Stimulated activated CD8-positive, alpha-beta memory T cell treated with anti-CD3 and anti-CD28 coated beads, Interleukin-4, amount 100 ng/mL, for 48 hours (primary cell): Measurements from ENCODE around the gene CCDC152.

ENCODE experiments used
- DNase-seq: peaks from one replicate; pipeline ENCODE4 v3.0.0-alpha.2; 2020

Gene CCDC152

DNA sequence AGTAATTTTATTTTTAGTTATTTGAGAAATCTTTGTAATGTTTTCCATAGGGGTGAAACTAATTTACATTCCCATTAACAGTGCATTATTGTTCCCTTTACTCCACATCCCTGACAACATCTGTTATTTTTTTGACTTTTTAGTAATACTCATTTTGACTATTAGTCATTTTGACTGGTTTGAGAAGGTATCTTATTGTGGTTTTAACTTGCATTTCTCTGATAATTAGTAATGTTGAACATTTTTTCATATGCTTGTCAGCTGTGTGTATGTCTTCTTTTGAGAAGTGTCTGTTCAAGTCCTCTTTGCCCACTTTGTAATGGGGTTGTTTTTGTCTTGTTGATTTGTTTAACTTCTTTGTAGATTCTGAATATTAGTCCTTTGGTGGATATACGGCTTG, 27.5 kb downstream of the CCDC152 start:
- no peak for DNase-seq

DNA sequence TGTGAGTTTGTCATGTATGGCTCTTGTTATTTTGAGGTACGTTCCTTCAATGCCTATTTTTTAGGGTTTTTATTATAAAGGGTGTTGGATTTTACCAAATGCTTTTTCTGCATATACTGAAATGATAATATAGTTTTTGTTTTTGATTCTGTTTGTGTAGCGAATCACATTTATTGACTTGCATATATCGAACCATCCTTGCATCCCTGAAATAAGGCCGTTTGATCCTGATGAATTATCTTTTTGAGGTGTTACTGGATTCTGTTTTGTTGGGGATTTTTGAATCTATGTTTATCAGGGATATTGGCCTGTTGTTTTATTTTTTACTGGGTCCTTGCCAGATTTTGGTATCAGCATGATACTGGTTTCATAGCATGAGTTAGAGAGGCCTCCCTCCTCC, 29.1 kb downstream of the CCDC152 start:
- DNase-seq, result no peak

DNA sequence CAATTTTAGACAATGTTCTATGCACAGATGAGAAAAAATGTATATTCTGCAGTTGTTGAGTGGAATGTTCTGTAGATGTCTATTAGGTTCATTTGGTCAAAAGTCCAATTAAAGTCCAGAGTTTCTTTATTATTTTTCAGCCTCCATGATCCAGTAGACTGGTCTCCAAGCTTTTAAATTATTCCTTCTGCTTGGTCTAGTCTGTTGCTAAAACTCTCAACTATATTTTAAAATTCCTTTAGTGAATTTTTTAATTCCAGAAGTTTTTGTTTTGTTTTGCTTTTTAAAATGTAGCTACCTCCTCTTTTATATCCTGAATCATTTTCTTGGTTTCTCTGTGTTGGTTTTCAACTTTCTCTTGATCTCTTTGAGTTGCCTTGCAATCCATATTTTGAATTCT, 30.5 kb downstream of the CCDC152 start:
- DNase-seq, result no peak

DNA sequence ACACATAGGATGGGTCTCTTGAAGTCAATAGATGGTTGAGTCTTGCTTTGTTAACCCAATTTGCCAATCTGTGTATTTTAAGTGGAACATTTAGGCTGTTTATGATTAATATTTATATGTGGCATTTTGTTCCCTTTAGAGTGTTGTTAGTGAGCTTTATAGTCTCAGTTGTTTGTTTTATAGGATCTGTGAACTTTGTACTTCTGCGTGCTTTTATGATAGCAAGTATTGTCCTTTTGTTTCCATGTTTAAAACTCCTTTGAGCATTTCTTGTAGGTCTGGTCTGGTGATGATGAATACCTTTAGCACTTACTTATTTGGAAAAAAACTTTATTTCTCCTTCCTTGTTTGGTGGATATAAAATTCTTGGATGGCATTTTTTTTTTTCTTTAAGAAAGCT, 31.2 kb downstream of the CCDC152 start:
- DNase-seq, result no peak

DNA sequence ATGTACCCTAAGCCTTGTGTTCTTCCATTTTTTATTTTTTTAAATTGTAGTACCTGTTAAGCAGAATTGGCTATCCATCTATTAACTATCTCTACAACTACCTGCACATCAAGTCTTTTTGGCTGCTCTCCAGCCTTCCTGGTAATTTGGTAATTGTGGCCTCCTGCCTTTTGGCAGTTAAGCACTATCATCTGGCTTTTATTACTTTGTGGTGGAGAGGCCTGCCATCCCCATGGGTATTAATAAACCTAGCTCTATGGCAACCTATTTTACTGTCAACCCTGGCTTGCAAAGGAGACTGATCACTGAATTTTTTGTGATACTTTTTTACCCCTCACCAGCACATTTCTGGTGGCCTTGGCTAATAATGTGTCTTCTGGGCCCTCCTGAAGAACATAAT, 34.5 kb downstream of the CCDC152 start:
- no peak for DNase-seq

DNA sequence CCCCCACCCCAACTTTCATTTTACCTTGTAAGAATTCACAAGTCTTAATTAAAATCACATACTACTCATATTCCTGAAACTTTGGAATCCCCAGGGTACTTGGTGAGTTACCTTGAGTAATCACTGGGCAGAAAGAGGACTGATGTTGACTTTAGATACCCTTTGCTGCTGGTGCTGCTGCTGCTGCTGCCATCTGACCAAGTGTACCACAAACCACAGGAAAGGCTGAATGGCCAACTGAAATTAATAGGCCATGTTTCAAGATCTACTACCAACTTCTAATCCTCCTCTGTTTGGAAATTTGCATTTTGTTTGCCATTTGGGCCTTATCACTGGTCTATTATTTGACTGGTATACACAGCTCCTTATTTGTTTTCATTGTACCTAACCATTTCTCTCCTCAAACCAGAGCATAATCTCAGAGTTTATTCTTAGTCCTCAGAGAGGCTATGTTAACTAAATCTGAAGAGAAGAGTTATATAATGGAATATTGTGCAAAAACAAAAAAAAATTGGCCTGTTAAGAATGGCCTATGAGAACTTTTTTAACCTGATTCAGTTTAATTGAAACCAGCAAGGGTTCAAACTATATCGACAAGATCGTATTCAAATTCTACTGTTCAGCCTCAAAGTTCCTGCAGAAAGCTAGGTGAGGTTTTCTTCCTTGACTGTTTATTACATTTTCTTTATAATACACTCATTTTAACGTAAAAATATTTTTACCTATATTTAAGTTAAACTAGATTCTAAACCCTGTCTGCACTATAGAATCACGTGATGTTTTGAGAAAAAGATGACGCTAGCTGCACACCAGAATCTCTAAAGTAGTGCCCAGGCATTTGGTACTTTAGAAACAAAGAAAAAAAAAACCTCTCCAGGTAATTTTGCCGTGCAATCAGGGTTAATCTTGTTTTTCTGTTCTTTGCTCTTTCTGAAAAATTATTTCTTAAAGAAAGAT, 41.9 kb downstream of the CCDC152 start:
- no peak for DNase-seq

DNA sequence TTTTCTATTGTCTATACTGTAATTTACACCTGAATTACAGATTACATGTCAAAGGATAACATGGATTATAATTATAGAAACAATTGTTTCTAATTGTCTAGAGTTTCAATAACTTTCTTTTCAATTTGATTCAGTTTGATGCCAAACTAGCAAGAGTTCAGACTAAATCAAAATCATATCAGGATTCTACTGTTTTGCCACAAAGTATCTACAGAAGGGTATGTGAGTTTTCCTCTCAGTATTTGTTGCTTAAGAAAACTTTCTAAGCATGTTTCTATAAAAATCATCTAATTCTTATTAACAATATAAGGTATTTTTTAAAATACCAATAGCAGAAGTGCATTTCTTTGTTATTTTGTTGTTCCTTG, 42.6 kb downstream of the CCDC152 start:
- DNase-seq, result no peak

DNA sequence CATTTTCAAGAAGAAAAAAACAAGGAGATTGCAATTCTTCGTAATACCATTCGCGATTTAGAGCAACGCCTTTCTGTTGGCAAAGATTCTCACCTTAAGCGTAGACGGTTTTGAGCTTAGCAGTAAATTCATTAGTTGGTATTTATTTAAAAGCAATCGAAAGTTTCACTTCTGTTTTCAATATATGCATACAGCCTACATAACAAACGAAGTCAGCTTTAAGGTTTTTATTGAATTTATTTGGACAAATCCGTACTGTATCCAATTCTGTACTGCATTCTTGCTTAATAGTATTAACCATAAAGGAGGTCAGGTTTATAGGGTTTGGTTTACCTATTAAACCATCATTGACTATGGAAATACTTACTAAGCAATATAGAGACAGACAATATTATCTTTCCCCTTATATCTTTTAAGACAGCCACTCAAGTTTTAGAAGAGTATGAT, 43.1 kb downstream of the CCDC152 start:
- DNase-seq, result no peak

DNA sequence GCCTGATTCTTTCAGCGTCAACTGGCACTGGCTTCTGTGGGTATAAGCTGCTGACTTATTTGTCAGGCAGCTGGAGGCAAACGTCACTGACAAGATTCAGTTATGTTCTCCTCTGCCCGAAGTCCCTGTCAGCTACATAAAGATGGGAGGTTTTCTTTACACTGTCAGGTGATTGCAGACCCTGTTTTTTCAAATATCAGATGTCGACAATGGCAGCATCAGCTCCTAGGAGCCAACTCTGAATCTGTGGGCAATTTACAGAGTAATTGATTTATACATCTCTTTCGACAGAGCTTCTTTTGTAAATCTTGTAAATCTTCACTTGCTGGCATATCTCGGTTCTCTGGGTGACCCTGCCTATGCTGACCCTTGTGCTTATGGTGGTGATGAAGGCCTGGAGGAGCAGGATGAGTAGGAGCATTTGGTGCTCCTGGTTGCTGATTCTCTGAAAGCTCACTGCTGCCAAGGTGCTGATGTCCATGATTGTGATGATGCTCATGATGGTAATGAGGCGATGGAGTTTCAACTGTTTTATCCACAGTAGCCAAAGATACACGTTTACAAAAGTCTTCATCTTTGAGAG, 44.2 kb downstream of the CCDC152 start:
- DNase-seq, result no peak

DNA sequence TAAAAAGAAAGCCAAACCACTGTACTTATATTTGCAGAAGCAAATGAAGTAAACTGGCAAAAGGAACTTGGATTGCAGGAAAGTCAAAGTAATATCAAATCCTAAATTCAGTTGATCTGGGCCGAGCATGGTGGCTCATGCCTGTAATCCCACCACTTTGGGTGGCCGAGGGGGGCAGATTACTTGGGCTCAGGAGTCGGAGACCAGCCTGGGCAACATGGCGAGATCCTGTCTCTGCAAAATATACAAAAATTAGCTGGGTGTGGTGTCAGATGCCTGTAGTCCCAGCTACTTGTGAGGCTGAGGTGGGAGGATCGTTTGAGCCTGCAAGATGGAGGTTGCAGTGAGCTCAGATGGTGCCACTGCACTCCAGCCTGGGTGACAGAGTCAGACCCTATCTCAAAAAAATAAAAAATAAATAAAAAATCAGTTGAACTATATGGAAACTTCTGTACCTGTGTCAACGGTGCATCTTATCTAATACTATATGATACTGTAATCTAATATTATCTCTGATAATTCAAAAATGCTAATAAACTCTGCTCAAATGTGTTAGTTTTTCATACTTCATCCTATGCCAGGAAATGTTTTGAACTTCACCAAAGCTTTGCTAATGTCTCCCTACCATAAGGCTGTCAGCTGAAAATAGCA, 45.0 kb downstream of the CCDC152 start:
- DNase-seq, result no peak

DNA sequence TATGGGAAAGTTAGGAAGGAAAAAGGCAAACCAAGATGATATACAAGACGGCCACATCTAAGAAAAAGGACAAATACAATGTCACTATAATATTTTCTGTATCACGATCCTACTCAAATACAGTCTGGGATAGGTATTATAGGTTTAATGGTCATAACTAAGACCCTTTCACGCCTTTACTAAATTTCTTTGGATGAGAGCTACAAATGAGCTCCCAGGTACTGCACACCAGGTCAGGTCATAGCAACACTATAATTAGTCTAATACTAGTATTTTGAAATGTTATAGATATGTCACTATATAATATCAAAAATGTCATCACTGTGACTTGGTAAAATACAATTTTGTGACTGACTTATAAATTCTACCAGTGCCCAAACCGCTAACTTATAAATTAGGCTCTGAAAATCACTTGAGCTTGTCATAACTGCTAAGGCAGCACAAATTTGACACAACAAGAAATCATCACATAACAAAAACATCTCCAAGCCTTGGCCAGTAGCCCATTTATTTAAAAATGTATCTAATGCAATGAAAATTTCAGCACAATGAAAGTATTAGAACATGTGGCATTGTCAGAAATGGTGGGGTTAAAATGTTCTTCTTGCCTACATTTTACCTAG, 48.2 kb downstream of the CCDC152 start:
- no peak for DNase-seq

DNA sequence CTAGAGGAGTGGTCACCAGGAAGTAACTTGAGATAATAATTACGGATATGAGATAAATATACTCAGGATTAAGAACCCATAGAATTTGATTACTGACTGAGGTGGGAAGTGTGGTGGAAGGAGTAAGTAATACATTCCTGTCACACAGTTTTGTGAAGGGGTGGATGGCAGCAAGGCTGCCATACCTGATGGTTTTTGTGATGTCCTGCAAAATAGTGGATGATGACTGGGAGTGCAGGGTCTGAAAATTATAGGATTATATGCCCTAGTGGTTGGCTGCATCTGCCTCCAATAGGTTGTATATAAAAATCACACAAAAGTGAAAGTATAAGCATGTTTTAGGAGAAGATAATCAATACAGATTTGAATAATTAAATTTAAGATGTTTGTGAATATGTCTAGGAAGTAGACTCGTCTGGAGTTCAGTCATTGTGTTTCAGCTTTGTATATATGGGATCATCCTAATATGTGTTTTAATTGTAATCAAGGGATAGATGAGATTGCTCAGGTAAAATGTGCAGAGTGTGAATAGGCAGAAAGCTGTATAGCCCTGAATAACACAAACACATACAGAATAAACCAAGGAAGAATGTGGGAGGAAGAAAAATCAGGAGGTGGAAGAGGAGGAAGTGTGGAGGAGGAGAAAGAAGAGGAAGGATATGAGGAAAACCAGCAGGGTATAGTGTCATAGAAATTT, 49.5 kb downstream of the CCDC152 start:
- DNase-seq, result no peak

DNA sequence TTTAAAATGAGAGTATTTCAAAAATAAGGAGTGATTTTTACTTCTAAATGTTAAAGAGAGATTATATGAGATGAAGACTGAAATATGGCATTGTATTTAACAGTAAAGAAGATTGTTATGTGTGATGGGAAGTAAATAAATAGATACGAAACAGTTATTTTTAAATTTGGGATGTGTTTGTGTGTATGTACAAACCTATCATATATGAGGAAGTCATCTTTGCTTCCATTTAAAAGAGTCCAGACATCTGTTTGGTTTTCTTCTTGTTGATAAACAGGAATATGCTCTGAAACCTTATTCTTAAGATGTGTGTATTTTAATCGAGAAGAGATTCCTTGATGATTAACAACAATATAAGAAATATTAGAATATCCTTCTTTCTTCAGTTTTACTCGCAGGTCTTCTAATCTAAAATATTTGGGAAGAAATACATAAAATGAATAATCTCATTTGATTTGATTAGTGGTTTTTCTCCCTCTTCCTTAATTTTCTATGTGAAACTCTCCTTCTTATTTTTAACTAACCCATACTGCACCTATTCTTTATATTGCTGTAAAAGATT, 50.2 kb downstream of the CCDC152 start:
- no peak for DNase-seq

DNA sequence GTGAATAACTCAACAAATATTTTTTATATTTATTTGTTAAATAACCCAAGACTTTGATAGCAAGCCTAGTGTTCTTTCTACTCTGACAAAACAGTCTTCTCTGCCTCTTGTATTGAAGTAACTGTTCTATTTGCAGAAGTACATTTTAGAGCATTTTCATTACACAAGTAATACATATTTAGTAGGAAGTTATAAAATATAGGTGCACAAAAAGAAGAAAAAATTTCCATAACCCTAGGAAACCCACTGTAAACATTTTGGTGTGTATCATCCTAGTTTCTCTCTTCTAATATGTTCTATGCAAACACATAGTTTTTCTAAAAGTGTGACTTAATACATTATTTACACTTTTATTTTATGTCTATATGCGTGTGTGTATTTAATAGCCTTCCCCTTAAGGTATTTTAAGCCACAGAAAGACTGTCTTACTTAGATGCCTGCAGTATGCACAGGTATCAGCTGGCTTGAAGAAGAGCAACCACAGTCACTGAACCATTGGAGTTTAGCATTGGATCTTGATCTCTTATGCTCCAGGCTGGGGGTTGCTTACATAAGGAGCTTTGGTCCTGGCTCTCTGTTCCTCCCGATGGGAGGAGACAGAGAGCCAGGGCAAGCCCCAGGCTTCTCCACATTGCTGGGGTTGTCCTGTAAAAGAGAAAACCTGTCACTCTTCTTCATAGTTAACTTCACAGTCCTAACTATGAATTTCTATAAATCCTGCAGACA, 51.3 kb downstream of the CCDC152 start:
- DNase-seq, result no peak

DNA sequence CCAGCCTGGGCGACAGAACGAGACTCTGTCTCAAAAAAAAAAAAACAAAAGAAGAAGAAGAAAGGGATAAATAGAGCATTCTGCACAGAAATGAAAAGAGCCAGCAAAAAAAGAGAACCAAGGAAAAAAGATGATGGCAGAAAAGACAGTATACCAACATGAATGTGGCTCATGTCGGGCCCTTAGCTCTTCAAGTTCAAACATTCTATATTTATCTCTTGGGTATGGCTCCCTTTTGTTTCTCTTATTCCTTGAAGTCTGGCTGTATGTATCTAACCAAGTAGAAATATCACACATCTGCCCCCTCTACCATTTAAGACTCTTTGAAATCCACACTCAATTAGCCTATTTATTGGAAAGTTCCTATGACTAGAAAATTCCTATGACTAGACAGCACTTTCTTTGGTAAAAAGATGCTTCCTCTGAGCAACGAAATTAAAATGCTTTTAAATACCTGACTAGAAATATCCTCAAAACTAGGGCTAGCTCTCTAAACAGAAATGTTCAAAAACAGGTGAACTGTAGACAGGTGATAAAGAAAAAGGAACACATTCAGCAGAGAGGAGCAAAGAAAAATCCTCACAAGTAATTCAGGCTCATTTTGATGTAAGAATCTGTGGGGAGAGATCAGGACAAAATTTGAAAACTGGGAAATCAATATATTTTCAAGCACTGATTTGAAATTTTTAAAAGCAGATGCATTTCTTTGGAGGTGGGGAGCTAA, 52.4 kb downstream of the CCDC152 start:
- no peak for DNase-seq

DNA sequence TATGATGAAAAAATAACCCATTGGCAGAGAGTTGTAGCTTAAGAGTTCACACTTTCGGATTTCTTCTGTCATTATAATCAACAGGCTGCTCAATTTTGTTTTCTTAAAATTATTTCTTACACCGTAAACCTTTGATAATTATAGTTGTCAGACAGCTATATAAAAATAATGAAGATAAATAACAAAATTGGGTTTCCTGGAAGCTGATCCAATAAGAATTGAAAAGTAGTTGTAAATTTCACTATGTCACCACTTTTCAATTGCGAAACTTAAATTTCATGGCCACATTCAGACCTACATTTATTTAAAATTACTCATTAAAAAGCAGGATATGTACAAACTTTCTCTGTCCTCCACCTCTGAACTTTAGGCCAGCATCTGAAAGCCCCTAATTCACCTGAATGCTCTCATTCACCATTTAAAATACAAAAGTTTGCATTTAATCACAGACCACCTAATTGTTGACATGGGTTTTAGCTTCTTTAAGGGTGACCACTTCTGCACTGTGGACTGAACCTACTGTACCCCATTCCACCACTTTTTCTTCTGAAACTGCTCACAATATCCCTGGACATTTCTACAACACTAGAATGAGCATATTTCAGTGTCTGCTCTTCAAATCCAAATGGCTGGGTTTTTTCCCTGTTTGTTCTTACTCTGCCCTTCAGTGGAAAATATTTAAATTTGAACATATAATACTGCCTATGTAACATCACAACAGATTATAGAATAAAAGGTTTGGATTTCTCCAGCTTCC, 54.4 kb downstream of the CCDC152 start:
- DNase-seq, result no peak

DNA sequence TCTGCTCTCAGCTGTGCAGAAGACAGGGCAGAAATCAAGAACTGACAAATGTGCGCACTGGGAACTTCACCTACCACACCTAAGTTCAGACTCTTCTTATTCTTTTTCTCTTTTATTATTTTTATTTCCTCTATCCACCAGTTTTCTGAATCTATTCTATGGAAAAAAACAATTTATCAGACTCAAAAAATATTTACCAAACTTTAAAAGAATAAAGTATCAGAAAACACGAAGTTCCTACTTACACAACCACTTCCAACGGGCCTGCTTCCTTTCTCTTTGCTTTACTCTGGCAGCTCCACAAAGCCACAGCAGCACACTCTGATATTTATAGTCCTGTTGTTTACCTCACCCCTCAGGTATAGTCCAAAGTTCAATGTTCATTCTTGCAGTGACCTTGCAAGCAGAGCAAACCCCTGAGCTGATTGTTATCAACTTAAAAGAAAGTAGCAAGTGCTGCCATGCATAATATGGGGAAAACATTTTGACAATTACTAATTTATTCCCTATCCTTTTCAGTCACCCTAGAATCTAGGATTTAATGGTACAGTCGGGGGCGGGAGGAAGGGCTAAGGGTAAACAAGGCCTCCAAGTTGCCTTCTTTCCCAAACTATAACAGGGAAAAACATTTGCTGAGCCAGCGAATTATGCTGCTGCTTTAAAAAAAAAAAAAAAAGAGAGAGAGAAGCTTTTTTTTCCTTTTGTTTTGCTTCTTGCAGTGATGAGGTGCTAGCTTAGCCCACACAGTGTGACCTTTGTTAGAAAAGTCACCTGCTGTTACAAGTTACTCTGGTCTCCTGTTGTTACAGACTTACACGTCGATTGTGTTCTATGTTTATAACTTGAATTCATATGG, 55.2 kb downstream of the CCDC152 start, which contains the start of gene SELENOP:
TSS of gene SELENOP (minus strand) at position 302 of the 856 bp plus-strand sequence. CDS start 3,539 bp downstream, outside the sequence.
- no peak for DNase-seq

DNA sequence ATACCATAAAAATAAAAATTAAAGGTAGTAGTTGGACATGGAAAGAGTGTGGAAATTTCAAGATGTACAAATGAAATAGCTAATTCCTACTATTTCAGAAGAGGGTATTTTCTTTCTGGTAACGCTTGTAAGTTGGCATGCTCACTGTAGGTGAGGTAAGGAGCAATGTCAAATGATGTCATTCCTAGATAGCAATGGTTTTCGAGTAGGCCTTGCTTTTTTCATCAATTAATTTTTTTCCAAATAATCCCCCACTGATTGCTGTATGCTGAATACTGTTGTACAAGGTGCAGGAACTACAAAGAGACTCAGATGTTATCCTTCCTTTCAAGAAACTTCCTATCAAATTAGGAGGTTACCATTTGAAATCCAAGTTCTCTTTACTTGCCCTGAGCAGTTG, 56.0 kb downstream of the CCDC152 start:
- no peak for DNase-seq

DNA sequence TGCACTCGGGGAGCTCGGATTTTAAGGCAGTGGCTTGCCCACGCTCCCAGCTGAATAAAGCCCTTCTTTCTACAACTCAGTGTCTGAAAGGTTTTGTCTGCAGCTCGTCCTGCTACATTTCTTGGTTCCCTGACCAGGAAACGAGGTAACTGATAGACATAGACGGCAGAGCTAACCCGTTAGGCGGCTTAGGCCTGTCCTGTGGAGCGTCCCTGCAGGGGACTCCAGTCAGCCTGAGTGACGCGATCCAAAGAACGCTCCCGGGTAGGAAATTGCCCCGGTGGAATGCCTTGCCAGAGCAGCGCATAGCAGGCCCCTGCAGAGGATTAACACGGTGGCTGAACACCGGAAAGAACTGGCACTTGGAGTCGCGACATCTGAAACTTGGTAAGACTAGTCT, 56.9 kb downstream of the CCDC152 start:
- DNase-seq, result no peak
